ENCODE measurements around the gene SCAMP4.

SCAMP4 gene, protein sequence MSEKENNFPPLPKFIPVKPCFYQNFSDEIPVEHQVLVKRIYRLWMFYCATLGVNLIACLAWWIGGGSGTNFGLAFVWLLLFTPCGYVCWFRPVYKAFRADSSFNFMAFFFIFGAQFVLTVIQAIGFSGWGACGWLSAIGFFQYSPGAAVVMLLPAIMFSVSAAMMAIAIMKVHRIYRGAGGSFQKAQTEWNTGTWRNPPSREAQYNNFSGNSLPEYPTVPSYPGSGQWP

DNA sequence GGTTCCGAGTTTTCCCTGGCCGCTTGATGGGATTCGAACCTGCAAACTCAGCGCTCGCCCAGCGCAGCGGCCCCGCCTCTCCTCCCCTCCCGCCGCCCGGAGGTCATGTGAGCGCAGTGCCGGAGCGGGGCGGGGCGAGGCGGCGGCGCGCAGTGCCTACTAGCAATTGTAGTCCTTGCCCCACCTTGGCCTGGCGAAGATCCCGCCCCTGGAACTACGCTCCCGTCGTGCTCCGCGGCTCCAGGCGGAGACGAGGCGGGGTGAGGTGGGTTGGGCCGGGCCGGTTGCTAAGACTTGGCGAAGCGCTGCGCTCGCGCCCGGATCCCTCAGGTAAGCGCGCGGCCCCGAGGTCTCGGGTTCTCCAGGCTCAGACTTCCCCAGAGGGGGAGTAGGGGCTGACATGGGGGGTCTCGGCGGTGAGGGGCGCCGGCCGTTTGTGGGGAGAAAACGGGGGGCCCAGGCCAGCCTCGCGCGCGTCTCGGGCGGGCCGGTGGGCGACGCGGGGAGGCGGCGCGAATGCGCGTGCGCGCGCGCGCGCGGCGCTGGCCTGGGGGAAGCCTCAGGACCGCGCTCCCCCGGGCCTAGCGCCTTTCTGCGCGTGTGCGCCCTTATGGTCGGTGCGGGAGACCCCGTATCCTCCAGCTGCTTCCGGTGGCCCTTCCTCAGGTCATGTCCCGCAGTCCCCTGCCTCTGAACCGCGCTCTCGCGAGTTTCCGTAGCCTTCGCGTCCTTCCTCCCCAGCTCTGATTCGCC lies at the start of gene SCAMP4, which contains the start of gene ADAT3:
TSS of gene SCAMP4 (plus strand) at position 290 of the 753 bp plus-strand sequence. CDS start 9,621 bp downstream, outside the sequence.
TSS of gene ADAT3 (plus strand) at position 290 of the 753 bp plus-strand sequence. CDS start 6,649 bp downstream, outside the sequence.
- peak; percentile 89 to 98 for DNase-seq (ENCODE audit: low read depth in 2 of 2, low spot score in 1 of 2)

DNA sequence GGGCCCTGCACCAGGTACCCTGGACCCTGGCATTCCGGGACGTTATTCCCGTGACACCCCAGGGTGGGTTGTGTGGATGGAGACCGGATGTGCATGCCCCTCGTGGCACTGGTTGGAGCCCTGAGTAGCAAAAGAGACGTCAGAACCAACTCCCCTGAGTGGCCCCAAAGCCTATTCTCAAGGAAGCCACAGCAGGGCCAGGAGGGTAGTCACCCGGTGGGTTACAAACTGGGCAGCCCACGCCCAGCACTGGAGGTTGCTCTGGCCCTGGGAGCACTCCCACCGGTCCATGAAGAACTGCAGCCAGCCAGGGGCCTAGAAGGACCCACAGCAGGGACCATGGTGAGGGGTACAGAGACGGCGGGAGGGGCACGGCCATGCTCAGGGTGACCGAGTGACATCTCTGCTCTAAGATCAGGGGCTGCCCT lies 49.4 kb upstream of the SCAMP4 start:
- DNase-seq (ENCODE audit: low read depth in 2 of 2, low spot score in 1 of 2), result no peak

DNA sequence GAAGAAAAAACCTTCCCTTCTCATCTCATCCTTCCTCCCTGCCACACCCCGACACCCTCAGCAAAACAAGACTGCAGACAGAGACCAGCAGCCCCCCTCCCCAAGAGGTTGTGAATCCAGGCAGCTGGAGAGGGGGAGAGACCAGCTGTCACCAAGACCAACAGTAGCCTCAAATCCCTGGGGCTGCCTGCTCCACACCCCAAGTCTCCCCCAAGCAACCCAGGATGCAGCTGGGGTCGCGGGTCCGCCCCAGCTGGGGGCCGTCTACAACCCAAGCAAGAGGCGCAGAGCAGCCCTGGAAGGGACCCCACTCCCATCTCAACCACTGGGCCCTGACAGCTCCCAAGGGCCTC lies 48.9 kb upstream of the SCAMP4 start:
- no peak for DNase-seq (ENCODE audit: low read depth in 2 of 2, low spot score in 1 of 2)

DNA sequence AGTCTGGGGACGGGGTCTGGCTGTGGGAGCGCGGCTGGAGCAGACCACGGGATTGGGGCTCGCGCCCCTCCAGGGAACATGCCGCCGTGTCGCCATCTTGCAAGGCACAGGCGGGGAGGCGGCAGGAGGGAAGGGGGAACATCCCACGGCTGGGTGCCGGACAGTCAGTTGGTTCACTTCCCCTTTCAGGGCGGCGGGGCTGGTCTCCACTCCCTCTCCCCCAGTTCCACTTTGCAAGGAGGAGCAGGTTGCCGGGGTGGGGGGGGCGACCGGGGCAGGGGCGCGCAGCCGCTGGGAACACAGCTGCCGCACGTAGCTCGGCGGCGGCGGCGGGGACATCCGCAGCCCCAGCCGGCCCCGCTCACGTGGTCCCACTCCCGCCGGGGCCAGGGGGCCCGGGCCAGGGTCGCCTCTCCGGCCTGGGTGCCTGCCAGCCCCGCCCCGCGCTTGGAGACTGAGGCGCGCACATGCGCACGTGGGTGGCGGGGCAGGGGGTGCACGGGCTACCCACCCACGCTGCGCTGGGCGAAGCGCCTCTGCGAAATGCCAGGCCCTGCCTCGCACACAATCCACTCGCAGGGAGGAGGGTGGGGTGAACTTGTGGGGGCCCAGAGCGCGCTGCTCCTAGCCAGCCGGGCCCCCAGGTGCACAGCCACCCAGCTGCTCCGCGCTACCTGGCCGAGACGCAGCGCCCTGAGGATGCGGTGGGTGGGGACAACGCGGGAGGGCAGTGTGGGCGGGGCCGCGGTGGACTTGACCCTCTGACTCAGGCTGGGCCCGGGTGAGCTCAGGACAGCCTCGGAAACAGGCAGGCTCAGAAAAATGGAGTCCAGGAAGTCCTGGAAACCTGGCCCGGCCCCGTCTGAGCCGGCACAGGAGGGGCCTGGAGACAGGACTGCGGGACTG lies 48.2 kb upstream of the SCAMP4 start:
- no peak for DNase-seq (ENCODE audit: low read depth in 2 of 2, low spot score in 1 of 2)

DNA sequence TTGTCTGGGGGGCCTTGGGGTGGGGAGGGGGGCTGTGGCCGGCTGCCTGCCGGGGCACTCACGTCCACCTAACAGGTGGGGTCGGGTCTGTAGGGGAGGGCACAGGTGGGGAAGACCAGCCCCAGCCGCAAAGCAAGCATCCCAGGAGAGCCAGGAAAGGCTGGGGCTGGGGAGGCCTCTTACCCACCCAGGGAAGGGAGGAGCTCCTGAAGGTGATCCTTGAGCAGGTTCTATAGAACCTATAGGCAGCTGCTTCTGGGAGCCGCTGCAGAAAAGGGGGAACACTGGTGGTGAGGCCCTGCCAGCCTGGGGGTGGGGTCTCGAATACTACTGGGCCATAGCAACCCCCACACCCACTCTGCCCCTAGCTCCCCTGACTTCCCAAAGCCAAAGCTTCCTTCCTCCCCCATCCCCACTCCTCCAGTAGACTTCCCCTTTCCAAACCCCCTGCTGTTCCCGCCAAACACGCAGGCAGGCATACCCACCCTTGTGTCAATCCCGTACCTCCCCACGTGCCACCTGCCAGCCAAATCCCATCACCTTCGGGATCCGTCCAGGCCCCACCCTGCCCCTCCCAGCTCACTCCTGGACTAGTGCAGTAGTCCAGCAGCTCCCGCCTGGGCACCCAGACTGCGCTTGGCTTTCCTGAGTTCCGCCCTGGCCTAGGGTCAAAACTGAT lies 47.4 kb upstream of the SCAMP4 start:
- DNase-seq (ENCODE audit: low read depth in 2 of 2, low spot score in 1 of 2), result no peak

DNA sequence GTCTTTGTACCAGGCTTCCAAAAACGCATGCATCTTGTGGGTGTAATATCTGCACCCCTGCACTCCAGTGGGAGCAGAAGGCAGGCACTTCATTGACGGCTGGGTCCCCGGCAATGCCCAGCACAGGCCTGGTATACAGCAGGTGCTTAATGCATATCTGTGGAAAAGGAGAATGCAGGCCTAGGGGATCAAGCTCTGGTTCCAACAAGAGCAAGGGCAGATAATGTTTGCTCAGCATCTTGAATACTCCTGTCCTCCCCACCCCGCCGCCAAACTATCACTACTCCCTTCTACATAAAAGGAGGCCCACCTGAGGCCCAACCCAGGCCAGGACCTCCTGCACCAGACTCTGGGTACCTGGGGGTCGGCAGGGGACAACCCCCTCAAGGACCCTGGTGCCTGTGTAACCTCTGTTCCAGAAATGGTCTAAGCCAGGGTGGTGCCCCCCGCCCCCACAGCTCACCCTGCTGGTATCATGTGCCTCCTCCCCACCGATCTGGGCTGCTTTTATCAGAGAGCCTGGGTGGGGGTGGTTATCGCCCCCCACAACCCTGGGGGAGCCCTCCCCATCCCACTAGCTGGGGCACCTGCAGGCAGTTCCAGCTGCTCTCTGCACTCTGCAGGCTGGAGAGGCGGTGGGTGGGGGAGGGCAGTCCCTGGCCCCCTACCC lies 46.7 kb upstream of the SCAMP4 start:
- no peak for DNase-seq (ENCODE audit: low read depth in 2 of 2, low spot score in 1 of 2)

DNA sequence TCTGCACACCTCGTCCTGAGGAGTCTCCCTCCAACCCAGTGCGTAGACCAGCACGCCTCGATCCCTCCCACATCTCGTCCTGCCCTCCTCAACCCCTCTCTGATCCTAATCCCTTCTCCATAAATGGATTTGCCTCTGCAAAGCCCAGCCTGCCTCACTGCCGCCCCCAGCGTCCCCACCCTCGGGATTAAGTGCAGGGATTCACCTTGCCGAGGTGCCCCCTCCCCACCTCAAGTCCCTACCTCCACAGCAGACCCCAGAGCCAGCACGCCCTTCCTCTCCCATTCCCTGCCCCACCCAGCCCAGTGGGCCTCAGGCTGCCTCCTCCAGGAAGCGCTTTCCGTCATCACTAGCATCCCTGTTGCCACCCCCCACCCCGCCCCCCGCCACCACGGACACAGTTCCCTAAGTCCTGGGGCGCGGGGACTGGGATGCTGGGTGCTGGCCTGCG lies 45.8 kb upstream of the SCAMP4 start:
- DNase-seq (ENCODE audit: low read depth in 2 of 2, low spot score in 1 of 2), result no peak

DNA sequence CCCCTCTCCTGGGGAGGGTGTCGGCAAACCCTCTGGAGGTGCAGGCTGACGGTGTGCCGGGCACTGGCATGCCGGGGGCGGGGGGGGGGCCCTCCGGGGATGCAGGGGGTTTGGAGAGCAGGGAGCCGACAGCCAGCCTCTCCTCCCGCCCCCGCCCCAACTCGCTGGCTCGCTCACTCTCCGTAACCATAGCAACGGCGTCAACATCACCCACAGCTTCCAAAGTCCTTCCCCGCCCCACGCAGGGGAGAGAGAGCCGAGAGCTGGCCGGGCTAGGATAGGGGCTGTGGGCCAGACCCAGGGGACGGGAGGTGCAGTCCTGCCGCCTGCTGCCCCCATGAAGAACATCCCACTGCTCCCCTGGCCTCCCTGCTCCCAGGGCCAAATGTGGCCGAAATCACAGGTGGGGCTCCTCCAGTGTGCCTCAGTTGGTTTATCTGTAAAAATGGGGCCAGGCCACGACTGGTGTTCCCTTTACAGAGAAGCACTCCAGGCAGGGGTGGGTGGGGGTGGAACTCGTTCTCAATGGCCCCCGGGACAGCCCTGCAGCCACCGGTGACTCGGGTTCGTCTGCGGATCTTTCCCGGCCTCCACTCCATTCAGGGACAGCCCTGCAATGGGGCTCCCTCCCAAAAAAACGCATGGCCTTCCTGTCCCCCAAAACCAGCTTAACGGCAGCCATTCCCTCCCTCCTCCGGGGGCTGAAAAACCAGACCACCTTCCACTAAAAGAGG lies 45.0 kb upstream of the SCAMP4 start:
- DNase-seq (ENCODE audit: low read depth in 2 of 2, low spot score in 1 of 2), result no peak

DNA sequence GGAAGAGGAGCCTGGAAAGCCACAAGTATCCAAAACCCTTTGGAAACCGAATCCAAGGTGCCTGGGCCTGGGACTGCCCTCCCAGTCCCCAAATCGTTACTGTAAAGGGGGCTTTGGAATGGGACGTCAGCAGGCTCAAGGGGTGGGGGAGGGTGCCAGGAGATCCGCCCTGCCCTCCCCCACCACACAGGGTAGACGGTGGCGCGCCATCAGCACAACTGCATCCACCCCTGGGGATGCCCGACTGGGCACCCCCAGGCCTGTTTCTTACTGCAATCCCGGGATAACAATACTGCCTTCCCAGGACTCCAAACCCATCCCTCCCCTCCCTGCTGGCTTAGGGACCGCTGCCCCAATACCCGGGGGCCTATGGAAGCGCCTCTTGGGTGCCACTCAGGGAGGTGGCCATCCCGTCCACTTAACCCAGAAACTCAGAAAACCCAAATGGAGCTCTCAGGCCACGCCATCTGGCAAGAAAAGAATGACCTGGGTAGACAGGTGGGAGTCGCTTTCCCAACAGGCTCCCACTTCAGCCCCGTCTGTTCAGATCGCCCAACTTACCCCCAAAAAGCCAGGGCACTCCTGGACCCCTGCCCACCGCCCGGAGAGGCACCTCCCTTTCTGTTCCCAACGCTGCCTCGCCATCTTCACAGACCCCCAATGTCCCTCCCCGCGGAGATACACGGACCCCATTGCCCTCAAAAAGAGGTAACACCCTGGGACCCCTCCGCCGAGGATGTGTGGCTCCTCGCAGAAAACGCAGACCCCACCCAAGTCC lies 44.2 kb upstream of the SCAMP4 start:
- DNase-seq (ENCODE audit: low read depth in 2 of 2, low spot score in 1 of 2), result no peak

DNA sequence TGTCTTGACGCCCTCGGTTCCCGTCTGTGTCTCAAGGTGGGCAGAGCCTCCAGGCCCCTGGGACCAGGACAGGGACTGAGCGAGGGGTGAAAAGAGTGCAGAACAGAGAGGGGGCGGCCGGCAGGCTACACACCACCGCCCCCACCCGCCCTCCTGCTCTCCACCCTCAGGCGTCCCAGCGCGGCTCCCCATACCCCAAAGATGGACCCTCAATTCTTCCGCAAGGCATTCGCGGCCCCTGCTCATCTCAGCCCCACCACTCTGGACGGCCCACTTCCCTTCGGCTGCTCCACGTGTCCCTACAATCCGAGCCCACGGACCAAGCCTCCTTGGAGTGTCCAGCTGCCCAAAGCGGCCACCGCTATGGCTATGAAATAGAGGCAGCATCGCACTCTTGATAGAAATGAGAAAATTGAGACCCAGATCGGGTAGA lies 43.6 kb upstream of the SCAMP4 start:
- DNase-seq (ENCODE audit: low read depth in 2 of 2, low spot score in 1 of 2), result no peak

DNA sequence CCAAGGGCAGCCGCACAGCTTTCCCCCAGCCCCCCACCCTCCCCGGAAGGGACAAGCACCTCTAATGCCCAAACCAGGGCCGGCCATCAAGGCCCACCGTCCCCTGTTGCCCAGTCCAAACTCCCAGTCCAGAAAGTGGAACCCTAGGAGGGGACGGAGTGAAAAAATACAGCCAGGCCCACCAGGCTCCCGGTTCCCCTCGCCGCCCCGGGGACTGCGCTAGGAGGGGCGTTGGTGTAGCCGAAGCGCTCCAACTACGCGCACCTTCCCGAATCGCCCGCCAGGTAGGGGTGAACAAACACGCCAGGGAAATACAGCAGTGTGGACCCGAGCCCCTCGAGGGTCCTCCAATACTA lies 43.2 kb upstream of the SCAMP4 start:
- DNase-seq (ENCODE audit: low read depth in 2 of 2, low spot score in 1 of 2), result no peak

DNA sequence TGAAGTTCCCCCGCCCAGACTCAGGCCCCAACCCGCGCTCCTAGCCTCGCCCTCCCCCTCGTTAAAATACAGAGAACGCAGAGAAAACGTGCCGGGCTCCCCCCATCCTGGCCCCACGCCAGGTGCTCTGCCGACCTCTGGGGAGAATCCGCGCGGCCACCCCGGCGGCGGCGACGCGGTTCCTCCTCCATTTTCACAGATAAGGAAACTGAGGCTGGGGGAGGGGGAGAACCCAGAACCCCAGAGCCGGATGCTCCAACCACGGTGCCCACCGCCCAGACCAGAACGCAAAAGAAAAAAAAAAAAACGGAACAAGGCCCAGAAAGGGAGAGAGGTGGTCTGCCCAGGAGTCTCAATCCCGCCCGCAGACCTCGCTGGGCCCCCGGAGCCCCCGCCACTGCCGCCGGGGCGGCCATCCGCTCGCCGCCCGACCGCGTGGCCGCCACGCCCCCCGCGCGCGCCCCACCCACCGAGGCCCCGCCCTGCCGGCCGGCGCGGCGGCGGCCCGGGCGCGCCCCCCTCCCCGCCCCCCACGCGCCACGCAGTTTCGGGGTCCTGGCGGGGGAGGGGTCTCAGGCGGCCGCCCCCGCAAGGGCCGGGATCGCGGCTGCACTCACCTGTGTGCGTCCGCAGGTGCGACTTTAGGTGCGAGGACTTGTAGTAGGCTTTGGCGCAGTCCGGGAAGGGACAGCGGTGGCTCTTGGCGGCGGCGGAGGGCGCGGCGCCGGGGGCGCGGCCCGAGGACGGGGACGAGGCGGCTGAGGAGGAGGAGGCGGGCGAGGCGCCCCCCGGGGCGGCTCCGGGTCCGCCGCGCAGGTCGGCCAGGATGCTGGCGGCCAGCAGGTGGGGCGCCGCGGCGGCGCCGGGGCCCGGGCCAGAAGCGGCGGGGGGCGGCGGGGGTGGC lies 42.5 kb upstream of the SCAMP4 start:
- no peak for DNase-seq (ENCODE audit: low read depth in 2 of 2, low spot score in 1 of 2)

DNA sequence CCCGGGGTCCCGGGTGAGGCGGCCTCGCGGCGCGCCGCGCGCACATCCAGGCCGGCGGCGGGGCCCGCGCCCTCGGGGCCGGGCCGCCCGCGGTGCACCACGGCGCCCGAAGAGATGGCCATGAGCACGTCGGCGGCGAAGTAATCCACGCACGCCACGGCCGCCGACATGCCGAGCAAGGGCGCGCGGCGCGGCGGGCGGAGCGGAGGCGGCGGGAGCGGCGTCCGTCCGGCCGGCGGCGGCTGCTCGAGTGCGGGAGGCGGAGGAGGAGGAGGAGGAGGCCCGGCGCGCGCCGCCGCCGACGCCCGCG lies 41.9 kb upstream of the SCAMP4 start, which contains the start of gene KLF16:
TSS of gene KLF16 (minus strand) at position 252 of the 310 bp plus-strand sequence. CDS start at position 170, 82 bp downstream.
- no peak for DNase-seq (ENCODE audit: low read depth in 2 of 2, low spot score in 1 of 2)

DNA sequence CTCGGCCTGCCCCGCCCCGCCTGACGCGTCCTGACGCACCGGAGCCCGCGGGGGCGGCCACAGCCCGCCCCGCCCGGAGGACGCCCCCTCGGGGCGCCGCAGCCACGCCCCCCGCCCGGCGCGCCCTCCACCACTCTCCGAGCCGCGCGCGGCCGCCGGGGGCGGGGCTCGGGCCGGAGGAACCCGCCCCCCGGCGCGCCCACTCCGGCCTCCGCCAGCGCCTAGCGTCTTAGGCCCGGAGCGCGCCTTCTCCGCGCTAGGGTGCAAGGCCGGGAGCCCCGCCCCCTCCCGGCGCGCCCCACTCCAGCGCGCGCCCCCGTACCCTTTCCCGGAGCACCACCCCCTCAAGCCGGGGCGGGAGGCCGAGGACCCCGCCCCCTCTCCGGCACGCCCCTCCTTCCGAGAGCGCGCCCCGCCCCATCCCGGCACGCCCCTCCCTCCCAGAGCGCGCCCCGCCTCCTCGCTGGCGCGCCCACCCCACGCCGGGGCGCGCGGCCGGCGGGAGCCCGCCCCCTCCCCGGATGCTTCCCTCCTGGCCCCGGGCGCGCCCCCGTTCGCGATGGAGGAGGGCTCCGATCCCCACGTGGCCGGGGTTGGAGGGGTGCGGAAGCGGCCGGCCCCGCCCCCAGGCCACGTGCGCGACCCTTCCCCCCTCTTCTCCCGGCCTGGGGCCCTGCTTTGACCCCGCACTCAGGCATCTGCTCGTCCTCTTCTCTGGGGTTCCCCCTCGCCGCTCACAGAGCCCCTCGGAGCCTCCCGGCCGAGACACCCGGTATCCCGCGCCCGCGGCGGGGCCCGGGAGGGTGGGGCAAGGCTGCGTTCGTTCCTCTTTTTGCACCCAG lies 41.3 kb upstream of the SCAMP4 start:
- peak; percentile 79 to 89 for DNase-seq (ENCODE audit: low read depth in 2 of 2, low spot score in 1 of 2)

DNA sequence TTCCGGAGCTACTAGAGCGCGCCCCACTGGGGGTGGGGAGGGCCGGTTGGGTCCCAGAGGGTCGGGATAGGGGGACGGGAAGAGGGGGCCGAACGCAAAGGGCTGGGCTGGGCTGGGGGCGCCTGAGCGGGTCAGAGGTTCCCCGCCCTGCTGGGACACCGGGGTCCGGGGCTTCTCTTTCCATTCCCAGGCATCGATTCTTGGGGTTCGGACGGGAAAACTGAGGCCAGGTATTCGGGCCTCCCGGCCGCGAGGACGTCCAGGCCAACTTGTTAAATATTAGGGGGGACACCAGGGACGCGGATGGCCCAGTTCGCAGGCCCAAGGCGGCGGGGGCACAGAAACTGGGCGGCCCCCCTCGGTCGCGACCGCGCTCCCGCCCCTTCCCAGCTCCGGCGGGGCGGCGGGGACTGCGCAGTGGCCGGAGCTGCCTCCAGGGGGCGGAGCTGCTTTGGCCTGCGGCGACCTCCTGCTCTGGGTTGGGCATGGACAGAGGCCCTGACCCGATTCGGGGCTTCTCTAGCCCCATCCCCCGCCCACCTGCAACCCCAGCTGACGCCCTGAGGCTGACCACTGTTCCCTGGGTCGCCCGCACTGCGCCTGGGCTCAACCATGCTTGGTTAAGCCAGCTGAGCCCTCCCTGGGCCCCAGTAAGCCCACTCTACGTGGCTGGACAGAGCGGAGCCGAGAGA lies 40.6 kb upstream of the SCAMP4 start:
- DNase-seq (ENCODE audit: low read depth in 2 of 2, low spot score in 1 of 2), result no peak

DNA sequence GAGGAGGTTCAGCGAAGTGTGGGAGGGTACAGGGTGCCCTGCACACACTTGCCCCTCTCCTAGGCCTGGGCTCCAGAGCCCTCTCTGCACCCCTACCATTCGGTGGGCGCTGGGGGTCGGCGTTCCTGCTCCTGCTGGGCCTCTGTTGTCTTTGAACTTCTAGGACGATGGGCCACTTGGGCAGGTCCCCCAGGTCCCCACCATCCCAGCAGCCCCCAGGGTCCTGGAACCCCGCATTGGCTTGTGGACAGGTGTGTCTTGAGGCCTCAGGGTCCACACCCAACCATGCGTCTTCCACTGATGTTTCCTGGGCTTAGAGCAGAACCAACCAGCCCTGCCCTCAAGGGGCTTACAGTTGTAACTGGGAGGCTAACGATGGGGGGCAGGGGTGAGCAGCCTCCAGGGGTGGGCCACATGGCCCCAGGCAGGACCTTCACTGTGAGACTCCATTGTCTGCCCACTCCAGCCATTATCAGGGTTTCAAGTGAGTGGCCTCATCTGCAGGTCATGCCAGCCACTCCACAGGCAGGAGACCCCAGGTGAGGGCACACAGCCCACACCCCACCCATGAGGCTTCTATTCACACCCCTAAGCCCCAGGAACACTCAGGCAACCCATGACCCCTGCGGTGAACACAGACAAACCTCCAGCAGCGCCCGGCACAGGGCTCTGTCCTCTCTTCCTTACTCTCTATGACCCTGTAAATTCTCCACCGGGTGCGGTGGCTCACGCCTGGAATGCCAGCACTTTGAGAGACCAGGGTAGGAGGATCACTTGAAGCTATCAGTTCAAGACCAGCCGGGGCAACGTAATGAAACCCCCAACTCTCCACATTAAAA lies 39.8 kb upstream of the SCAMP4 start:
- no peak for DNase-seq (ENCODE audit: low read depth in 2 of 2, low spot score in 1 of 2)

Measured in stimulated activated CD8-positive, alpha-beta memory T cell treated with anti-CD3 and anti-CD28 coated beads, Interleukin-4, amount 100 ng/mL, for 4 hours (primary cell).